Peyer's patch (tissue), 4 donors: ENCODE results near the gene STK40.

Experiments
- CTCF ChIP-seq, 6 experiments: fragments of 450-650 bp in 4 of 6; fragments of 200-600 bp in 2 of 6; sonication (generic) in 1 of 6; IDR thresholded peaks; one replicate each; pipeline ENCODE4 v1.5.1; 2017 to 2019; ENCODE audit warnings: antibody characterized with exemption in 6 of 6, mild to moderate bottlenecking in 3 of 6, moderate library complexity in 1 of 6
- POLR2A ChIP-seq, 2 donors: fragments of 450-650 bp; IDR thresholded peaks; one replicate each; pipeline ENCODE4 v1.5.1; 2017; ENCODE audit warnings: antibody characterized with exemption in 2 of 2, mild to moderate bottlenecking in 2 of 2, moderate library complexity in 2 of 2

GRCh38 chr1:36327421-36328087 lies 58.2 kb downstream of the STK40 start:
- no peak for TF ChIP-seq CTCF (IDR thresholded peaks at IDR 0.05)
- no peak for TF ChIP-seq POLR2A (IDR thresholded peaks at IDR 0.05)
